Measurements from ENCODE around the gene BPHL.
"Not testable (repeated sequence)": the region's sequence is repeated elsewhere in the genome, so short reads cannot be mapped to it uniquely, and the experiment has no call there.

GRCh38 chr6:3171313-3172175 is 53.0 kb downstream of the BPHL start:
- TF ChIP-seq CEBPB (IDR thresholded peaks at IDR 0.05; ENCODE audit: low read depth, low read length); CTCF (conservative IDR thresholded peaks at IDR 0.05; ENCODE audit: low read depth, low read length); POLR2A (IDR thresholded peaks at IDR 0.05; ENCODE audit: low read depth, low read length): not testable (repeated sequence)

All from IMR-90 (cell line).